Subcutaneous abdominal adipose tissue (tissue), 5 donors: ENCODE measurements around the gene CSNK1D.

ENCODE experiments used
- H3K27ac ChIP-seq: one replicate; pipeline ENCODE4 v1.7.0; 2013; ENCODE audit warnings: low read depth, mild to moderate bottlenecking, inconsistent platforms, low read length, moderate library complexity
- H3K27me3 ChIP-seq, 5 donors: one replicate each; pipeline ENCODE4 v1.7.0; 2013; ENCODE audit warnings: low read length in 5 of 5, inconsistent platforms in 1 of 5; ENCODE audit not compliant: control insufficient read depth in 5 of 5, insufficient read depth in 4 of 5
- H3K36me3 ChIP-seq, 5 donors: one replicate each; pipeline ENCODE4 v1.7.0; 2013; ENCODE audit warnings: low read length in 5 of 5; ENCODE audit not compliant: control insufficient read depth in 5 of 5, insufficient read depth in 5 of 5
- H3K4me1 ChIP-seq, 5 donors: one replicate each; pipeline ENCODE4 v1.7.0; 2013; ENCODE audit warnings: low read length in 5 of 5, mild to moderate bottlenecking in 3 of 5, moderate library complexity in 1 of 5; ENCODE audit not compliant: control insufficient read depth in 5 of 5, insufficient read depth in 5 of 5
- H3K4me3 ChIP-seq, 5 donors: one replicate each; pipeline ENCODE4 v1.7.0; 2013; ENCODE audit warnings: low read length in 5 of 5, low read depth in 1 of 5
- H3K9ac ChIP-seq, 5 donors: one replicate each; pipeline ENCODE4 v1.7.0; 2013; ENCODE audit warnings: low read length in 5 of 5, mild to moderate bottlenecking in 4 of 5, moderate library complexity in 3 of 5
- H3K9me3 ChIP-seq, 5 donors: one replicate each; pipeline ENCODE4 v1.7.0; 2013; ENCODE audit warnings: low read length in 5 of 5; ENCODE audit not compliant: control insufficient read depth in 5 of 5
- donor health status: healthy.
- donor health status: healthy.
- donor health status: healthy.
- donor health status: healthy.
- donor health status: healthy.

Gene CSNK1D

GRCh38 chr17:82235056-82235774 lies 38.3 kb downstream of the CSNK1D start:
- Histone ChIP-seq H3K4me3 (no peak overlapping the region), H3K9ac (no peak overlapping the region), H3K9me3 (no peaks in the 10 kb centered on the region), H3K27ac (no peak overlapping the region), H3K27me3 (no peaks in the 10 kb centered on the region), H3K36me3 (peaks cover 0 to 28% (median 4%) of the 10 kb centered on the region in 5 donors), H3K4me1 (peaks cover 0 to 60% (median 49%) of the 10 kb centered on the region in 5 donors)

GRCh38 chr17:82234211-82235055 lies 39.1 kb downstream of the CSNK1D start:
- no peak overlapping the region for H3K27ac ChIP-seq

GRCh38 chr17:82232876-82233785 lies 40.4 kb downstream of the CSNK1D start:
- Histone ChIP-seq H3K4me3 (no peak overlapping the region), H3K9me3 (no peaks in the 10 kb centered on the region), H3K9ac (no peak overlapping the region), H3K4me1 (peaks cover 0 to 57% (median 43%) of the 10 kb centered on the region in 5 donors), H3K36me3 (peaks cover 0 to 11% (median 0%) of the 10 kb centered on the region in 5 donors), H3K27me3 (peaks cover 0 to 9% (median 6%) of the 10 kb centered on the region in 5 donors), H3K27ac (no peak overlapping the region)

More at GRCh38 chr17:82234211-82235055, 39.1 kb downstream of the CSNK1D start:
- Histone ChIP-seq H3K36me3 (peaks cover 0 to 21% (median 2%) of the 10 kb centered on the region in 5 donors), H3K9me3 (no peaks in the 10 kb centered on the region), H3K9ac (no peak overlapping the region), H3K27me3 (peaks cover 0 to 6% (median under 1%) of the 10 kb centered on the region in 5 donors), H3K4me1 (peaks cover 0 to 62% (median 50%) of the 10 kb centered on the region in 5 donors), H3K4me3 (no peak overlapping the region)

GRCh38 chr17:82232322-82232820 lies 41.1 kb downstream of the CSNK1D start:
- H3K9ac ChIP-seq, result peak overlapping the region in 1 of 5 donors; percentile 52

GRCh38 chr17:82231562-82232321 lies 41.8 kb downstream of the CSNK1D start:
- H3K4me3 ChIP-seq, result peak overlapping the region in 4 of 5 donors; percentile 44 to 73 (median 71)
- H3K4me1 ChIP-seq, result peaks cover 0 to 57% (median 44%) of the 10 kb centered on the region in 5 donors
- peaks cover 0 to 19% (median 6%) of the 10 kb centered on the region in 5 donors for H3K27me3 ChIP-seq
- H3K9me3 ChIP-seq, result no peaks in the 10 kb centered on the region
- H3K27ac ChIP-seq, result peak overlapping the region; percentile 70
- H3K9ac ChIP-seq, result peak overlapping the region in 4 of 5 donors; percentile 69 to 79 (median 76)
- no peaks in the 10 kb centered on the region for H3K36me3 ChIP-seq

More at GRCh38 chr17:82232322-82232820, 41.1 kb downstream of the CSNK1D start:
- Histone ChIP-seq H3K27ac (no peak overlapping the region), H3K27me3 (peaks cover 0 to 15% (median 6%) of the 10 kb centered on the region in 5 donors), H3K36me3 (peaks cover 0 to 5% (median 0%) of the 10 kb centered on the region in 5 donors), H3K4me3 (peak overlapping the region in 2 of 5 donors; percentile 70 to 72), H3K4me1 (peaks cover 0 to 58% (median 46%) of the 10 kb centered on the region in 5 donors), H3K9me3 (no peaks in the 10 kb centered on the region)

- peaks cover 0 to 19% (median 6%) of the 10 kb centered on the region in 5 donors for H3K27me3 ChIP-seq
- peaks cover 0 to 53% (median 39%) of the 10 kb centered on the region in 5 donors for H3K4me1 ChIP-seq
- peak overlapping the region in 4 of 5 donors; percentile 44 to 73 (median 71) for H3K4me3 ChIP-seq
- peak overlapping the region in 4 of 5 donors; percentile 69 to 79 (median 76) for H3K9ac ChIP-seq
- peak overlapping the region; percentile 70 for H3K27ac ChIP-seq
- no peaks in the 10 kb centered on the region for H3K9me3 ChIP-seq
- H3K36me3 ChIP-seq, result no peaks in the 10 kb centered on the region
Measured at GRCh38 chr17:82231312-82231561, 42.3 kb downstream of the CSNK1D start.

- H3K9me3 ChIP-seq, result no peaks in the 10 kb centered on the region
- peaks cover 0 to 20% (median 6%) of the 10 kb centered on the region in 5 donors for H3K27me3 ChIP-seq
- peak overlapping the region in 4 of 5 donors; percentile 43 to 79 (median 76) for H3K9ac ChIP-seq
- peak overlapping the region; percentile 70 for H3K27ac ChIP-seq
- H3K4me3 ChIP-seq, result peak overlapping the region in 4 of 5 donors; percentile 44 to 73 (median 71)
- H3K36me3 ChIP-seq, result no peaks in the 10 kb centered on the region
- peaks cover 0 to 53% (median 35%) of the 10 kb centered on the region in 5 donors for H3K4me1 ChIP-seq
Measured at GRCh38 chr17:82230609-82231311, 42.7 kb downstream of the CSNK1D start.

DNA sequence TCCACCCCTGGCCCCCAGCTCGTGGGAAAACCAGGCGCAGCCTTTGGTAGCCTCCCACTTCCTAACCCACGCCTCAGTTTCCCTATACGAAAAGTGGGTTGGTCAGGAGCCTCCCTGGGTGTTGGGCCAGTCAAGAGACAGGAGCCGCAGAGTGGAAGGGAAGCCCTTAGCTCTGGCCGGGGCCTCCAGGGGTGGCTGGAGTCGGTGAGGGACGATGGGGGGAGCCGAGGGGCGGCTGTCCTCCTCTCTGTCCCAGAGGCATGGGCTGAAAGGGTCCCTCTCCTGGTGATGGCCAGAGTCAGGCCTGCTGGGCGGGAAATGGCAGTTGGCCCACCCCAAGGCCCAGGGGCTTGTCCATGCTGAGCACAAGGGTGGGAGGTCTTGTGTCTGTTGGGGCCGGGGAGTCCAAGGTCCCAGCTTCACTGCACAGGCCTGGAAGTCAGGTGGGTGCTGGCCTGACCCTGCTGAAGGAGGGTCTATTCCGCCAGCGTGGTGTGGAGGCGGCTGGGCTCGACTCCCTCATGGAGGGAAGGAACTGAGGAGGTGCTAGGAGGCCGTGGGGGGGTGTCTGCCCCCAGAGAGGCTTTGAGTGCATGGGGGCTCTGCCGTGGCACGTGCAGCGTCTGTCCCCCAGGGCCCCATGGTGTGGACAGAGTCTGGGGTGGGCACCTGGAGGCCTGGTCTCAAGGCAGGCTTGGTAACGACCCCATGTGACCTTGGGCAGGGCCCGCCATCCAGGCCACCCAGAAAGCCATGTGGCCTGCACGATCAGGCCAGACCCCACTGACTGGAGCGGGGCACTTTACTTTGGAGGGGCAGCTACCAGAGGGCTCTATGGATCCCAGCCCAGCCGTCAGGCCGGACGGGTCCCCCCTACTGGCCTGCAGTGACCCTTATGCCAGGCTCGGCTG lies 43.5 kb downstream of the CSNK1D start:
- Histone ChIP-seq H3K27ac (no peak overlapping the region), H3K4me3 (peak overlapping the region in 4 of 5 donors; percentile 27 to 73 (median 71)), H3K9ac (peak overlapping the region in 3 of 5 donors; percentile 13 to 58 (median 43)), H3K4me1 (peaks cover 0 to 57% (median 34%) of the 10 kb centered on the region in 5 donors), H3K9me3 (no peaks in the 10 kb centered on the region), H3K27me3 (peaks cover 0 to 25% (median 6%) of the 10 kb centered on the region in 5 donors), H3K36me3 (no peaks in the 10 kb centered on the region)
